NCI-H1694 (cell line): ENCODE data around the gene CHST14.

ENCODE experiments used
- DNase-seq: peaks from one replicate; lab custom pipeline; 2025; lab: John Stamatoyannopoulos, UW

Gene CHST14

DNA sequence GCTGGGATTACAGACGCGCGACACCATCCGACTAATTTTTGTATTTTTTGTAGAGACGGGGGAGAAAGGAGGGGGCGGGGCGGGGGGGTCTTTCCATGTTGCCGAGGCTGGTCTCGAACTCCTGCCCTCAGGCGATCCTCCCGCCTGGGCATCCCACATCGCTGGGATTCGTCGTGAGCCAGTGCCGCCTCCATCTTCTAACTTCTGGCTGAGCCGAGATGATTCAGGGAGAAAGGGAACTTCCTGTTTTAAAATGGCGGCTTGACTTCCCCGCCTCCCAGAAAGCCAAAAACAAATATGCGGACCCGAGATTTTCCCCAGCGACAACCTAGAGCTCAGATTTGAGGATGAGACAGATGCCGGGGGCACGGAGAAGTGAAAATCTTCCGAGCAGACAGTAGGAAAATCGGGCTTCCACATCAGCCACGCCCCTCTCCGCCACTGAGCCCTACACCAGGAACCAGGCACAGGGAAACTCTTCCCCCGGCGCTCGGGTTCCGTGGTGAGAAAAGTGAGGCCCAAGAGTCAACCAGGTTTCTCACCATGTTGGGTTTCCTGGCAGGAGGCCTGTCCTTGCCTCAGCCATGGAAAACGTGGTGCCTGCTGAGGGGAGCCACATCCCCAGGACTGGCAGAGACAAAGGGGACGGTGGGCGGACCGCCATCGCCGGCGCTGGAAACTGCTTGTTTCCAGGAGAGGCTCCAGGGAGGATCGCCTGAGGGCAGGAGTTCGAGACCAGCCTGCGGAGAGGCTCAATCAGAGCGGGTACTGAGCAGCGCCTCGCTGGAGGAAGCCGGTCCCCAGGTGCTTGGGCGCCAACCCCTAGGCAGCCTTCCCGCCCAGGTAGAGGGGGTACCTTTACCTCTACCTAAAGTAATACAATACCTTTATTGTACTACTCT lies 18.7 kb downstream of the CHST14 start:
- DNase-seq, result no peak

DNA sequence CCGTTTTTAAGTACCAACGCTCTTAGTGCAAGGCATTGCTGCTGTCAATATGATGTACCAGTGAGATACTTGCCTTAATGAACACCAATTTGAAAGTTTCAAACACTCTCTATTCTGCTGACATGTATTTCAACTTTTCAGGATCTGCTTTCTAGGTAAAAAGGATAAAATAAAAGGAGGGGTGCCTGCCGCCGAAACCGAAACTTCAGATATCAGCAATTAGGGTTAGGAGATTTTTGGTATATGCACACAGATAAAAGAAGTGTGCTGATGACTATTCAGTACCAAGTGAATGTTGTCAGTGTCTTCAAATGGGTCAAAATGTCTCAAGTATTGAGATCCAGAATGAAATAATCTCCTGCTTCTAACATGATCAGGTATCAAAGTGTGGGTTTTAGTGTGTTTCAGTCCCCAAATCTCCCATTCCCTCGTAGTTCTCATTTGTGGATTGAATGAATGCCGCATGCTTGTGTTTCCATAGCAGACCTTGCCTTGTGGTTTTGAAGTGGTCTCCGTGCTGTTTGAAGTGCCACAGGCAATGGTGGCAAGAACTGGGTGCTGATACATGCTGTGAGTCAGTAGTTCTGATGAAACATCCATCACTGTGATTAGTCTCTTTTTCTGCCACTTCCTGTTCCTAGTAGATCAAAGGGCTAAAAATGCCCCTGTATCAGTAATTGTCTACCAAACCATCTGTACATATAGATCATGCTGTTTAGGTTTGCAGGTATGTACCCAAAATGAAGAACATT lies 22.5 kb downstream of the CHST14 start:
- no peak for DNase-seq

DNA sequence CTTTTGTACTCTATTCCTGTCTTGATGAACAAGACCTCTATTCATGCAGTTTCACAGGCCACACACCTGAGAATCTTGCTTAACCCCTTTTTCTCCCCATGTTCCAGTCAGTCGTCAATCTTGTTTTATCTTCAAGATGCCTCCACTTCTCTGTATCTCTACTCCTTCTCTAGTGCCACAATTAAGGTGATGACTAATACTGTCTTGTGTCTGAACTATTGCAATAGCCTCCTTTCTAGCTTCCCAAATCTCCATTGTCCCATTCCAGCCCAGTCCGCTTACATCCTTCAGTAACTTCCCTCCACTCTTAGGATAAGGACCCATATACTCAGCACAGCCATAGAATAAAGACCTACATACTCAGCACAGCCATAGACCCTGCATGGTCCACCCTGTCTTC lies 24.7 kb downstream of the CHST14 start:
- no peak for DNase-seq

DNA sequence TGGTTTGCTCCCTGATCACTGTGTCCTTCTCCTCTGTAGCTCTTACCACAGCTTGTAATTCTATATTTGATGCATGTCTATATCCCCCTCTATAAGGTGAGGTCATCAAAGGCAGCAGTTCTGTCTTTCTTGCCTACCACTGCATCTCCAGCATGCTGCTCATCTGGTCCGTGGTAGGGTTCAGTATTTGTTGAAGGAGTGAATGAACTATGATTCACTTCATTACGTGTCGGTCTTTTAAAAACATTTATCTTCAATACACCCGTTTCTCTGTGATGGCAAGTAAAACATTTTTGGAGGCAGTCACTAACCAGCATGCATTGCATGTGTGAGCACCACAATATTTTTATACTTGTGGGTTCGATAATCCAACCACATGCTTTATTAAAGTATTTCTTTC lies 27.6 kb downstream of the CHST14 start:
- no peak for DNase-seq

DNA sequence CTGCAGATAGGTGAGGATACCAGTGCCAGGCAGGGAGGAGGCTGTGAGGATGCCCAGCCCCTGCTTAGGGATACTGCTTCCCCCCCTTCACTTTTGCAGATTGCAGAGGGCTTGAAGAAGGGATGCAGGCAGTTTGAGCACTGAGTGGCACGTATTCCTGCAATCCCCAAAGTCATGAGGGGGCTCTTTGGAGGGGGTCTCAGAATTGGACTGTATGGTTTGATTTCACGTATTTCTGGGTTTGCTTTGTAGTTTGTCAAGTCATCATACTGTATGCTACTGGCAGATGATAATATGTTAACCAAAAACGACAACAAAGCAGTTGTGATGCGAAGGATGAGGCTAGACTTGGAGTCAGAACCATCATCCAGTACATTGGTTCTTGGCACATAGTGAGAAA lies 28.1 kb downstream of the CHST14 start:
- DNase-seq, result no peak

DNA sequence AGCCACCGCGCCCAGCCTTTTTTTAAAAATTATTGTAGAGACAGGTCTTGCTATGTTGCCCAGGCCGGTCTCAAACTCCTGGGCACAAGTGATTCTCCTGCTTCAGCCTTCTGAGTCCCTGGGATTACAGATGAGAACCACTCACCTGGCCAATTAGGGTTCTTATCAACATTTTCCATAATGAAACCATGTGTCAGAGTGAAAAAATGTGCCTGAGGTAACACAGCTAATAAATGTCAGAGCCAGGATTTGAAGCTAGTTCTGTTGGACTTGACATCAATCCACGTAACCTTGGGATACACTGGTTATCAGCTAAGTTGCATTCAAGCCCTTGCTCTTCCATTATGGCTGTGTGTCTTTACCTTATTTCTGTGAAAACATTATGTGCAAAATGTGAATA lies 29.1 kb downstream of the CHST14 start:
- no peak for DNase-seq

DNA sequence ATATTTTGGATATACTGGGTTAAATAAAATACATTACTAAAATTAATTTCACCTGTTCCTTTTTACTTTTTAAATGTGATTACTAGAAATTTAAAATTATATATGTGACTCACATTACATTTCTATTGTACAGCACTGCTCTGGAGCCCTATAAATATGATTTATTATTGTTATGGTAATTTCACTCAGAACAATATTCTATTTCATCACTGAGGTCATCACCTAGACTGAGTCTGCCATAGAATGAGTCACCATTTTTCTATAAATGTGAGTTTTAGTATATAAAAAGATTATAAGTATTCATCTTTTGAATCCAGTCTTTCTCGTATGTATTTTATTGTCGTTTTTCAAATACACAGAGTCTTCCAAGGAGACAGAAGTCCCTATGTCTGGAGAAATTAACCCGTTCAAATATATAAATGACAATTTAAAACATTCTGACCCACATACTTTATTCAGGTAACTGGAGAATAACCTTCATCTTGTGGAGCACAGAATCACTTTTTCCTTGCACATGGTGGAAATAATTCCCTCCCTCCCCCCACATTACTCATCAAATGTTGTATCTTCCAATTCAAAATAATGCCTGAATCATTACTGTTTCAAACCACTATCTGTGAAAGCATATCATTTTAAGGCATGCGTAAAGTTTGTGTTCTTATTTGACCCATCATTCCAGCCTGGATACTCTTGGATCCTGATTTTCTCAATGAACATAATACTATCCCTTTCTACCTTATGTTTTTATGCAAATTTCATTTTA lies 30.0 kb downstream of the CHST14 start:
- no peak for DNase-seq

DNA sequence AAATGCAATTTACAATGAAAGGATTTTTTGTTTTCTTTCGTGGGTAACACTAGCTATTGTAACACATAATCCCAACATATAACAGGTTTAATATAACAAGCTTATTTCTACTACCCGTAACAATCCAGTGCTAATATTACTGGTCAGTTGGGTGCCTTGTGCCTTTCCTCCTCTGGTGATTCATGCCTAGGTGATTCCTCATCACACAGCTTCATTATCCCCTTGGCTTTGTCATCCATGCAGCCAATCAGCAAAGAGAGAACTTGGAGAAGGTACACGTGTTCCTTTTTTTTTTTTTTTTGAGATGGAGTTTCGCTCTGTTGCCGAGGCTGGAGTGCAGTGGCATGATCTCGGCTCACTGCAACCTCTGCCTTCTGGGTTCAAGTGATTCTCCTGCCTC lies 30.7 kb downstream of the CHST14 start:
- no peak for DNase-seq

DNA sequence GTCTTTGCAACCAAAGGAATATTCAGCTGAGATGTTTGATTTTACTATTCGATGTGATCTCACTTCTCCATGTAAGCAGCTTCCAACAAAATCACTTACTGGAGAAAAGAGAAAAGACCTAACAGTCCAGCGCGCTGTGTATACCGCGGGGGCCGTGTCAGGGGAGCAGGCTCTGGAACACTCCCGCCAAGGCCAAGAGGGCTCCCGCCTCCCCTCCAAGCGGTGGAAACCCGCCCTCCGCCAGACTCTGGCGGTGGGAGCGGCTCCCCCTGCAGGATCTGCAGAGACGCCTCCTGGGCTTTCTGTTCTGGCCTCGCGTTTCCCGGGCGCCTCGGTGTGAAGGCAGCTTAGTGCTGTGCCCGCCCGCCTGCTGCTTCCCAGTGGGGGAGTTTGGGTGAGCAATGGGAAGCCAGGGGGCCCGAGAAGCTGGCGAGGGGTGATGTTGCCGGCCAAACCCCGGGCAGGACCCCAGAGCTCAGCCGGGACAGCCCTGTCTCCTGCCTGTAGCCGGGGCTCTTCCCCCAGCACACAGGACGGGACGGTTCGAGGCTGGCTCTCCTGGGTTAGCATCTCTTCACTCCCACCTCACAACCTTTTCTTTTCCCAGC lies 36.3 kb downstream of the CHST14 start:
- DNase-seq, result peak; percentile 58

DNA sequence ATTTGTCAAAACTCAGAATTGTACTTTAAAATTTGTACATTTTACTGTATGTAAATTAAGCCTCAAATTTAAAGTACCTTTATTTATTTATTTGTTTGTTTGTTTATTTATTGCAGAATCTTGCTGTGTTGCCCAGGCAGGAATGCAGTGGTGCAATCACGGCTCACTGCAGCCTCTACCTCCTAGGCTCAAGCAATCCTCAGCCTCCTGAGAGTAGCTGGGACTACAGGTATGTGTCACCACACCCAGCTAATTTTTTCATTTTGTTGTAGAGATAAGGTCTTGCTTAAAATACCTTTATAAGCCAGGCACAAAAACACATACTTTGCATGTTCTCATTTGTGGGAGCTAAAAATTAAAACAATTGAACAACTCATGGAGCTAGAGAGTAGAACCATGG lies 37.4 kb downstream of the CHST14 start:
- no peak for DNase-seq

DNA sequence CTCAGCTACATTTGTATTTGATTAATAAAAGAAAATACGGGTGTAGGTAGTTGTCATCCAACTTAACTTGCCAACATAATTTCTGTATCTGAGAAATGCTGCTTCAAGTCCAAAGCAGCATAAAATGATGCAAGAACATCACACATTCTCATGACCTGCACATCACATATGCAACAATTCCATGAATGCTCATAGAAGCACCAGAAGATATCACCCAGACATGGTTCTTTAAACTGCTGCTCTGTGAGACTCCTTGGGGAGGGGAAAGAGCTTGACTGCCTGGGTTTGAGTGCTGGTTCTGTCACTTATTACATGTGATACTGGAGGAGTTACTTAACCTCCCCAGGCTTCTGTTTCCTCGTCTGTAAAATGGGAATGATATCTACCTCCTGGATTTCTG lies 39.4 kb downstream of the CHST14 start:
- DNase-seq, result no peak

DNA sequence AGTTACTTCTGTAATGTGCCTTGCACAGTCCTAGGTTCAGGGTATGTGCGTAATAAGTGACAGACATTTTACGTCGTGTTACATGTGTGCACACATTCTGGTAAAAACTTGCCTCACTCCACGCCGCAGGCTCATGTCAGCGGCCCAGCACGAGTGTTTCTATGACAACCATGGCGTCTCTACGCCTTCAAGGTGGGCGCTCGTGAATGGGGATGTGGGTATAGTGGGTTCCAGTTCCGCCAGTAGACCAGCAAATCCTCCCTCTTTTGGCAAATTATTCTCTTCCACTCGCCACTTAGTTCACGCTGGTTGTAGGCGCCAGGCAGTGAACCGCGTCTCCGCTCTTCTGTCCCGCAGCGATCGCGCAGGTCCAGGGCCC lies 40.3 kb downstream of the CHST14 start:
- no peak for DNase-seq

DNA sequence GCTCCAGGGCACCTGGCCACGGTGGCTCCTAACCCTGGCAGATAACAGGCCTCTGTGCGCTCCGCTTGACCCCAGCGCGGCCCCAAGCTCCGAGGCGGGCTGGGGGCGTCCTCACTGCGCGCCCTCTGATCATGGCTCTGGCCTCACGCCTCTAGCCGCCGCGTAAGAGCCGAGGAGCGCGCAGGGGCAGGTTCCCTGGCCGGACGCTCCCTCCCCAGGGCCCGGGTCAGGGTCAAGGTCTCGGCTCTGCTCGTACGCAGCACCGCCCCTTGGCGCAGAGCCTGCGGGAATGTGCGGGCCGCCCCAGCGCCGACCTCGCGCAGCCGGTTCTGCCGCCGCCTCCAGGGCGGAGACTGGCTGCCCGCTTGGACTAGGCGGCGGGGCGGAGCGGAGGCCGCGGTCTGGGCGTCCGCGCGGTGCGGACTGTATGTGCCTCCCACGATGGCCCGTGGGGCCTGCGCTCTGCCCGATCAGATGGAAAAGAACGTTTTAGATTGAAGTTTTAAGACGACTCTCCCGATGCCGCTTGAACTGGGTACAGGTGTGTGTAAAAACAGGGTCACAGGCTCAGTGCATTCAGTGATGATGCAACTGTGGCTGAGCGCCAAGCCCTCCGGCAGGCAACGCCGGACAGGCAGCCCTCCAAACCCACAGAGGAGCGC lies 40.8 kb downstream of the CHST14 start:
- DNase-seq, result no peak

DNA sequence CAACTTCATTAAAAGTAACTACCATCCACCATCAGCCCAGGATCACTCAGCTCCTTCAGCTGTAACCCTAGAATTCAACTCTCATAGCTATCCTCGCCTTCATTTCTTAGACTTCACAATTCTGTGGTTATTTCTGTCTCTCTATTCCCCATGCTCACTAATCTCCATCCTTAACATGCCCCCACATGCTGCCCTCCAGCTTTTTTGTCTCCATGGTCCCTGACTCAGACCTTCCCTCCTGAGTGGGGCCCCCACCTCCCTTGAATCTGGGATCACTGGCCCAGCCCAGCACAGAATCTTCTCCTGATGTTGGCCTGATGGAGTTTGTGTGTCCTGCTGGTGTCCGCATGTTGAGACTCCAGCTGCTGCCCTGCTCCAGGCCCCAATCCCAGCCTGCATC lies 41.7 kb downstream of the CHST14 start:
- no peak for DNase-seq

DNA sequence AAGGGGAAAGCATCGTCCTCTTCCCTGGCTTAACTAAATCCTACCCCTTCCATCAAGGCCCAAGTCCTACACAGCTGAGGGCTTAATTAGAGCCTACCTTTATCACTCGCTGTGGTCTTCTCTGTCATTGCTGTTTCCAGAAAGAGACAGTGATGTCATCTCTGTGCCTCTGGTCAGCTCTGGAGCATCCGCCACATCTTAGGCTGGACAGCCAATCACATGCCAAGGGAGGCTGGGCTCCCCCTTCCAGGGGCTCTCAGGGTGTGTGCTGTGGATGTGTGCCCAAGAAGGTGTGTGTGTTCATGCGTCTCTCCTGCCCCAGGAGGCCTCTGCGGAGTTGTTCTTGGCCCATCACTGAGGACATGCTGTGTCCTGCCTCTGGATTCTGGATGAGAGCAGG lies 42.8 kb downstream of the CHST14 start:
- DNase-seq, result no peak

DNA sequence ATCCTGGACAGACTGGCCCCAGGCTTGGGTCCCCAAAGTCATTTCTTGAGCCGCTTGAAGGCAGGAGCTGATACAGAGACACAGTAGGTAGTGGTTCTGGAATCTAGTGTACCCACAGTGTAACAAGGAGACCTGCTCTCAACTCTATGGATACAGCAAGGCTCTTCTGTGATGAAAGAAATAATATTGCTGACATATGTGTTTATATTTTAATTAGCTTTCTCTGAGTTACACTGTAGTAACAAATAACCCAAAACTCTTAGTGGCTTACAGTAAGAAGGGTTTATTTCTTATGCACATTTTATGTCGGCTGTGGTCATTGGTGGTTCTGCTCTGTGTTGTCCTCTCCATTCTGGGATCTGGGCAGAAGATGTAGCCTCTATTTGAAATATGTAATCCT lies 45.5 kb downstream of the CHST14 start:
- DNase-seq, result no peak
